ENCODE measurements around the gene ZCCHC10.
"Not testable (repeated sequence)": the region's sequence is repeated elsewhere in the genome, so short reads cannot be mapped to it uniquely, and the experiment has no call there.

- TF ChIP-seq POLR2A, POLR2AphosphoS5 (IDR thresholded peaks at IDR 0.05): not testable (repeated sequence)
These were observed 6.9 kb downstream of the ZCCHC10 start for GRCh38 chr5:133019471-133019870.
